Fibroblast of skin of right quadriceps (primary cell): Measurements from ENCODE around the gene ARHGEF38.
"Not testable (repeated sequence)": the region's sequence is repeated elsewhere in the genome, so short reads cannot be mapped to it uniquely, and the experiment has no call there.

ENCODE experiments used
- DNase-seq: peaks from one replicate; pipeline ENCODE4 v3.0.0-alpha.2; 2013

Gene ARHGEF38

DNA sequence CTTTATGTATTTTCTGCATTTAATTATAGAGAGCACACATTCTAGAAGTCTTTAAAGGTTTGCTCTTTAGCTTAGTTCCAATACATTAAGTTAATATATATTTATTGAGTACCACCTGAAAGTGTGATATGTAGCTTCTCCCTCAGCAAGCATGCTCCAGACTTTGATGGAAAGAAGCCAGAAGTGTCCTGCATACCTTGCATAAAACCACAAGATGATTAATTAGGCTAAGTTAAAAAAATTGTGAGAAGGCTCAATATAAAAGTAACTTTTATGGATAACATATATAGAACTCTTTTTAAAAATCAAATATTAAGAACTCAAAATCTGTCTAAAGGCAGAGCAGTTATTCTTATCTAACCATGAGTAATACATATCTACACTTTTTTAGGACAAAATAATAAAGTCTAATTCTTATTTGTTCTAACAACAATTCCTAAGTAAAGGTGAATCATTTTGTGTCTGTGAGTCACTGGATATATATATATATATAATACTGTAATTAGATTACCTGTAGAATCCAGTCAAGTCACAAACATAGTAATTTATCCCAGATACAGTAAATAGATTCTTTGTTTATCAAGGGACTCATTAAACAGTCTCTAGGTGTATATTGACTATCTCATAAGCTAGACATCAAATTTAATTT is 104.8 kb downstream of the ARHGEF38 start:
- DNase-seq = no peak

DNA sequence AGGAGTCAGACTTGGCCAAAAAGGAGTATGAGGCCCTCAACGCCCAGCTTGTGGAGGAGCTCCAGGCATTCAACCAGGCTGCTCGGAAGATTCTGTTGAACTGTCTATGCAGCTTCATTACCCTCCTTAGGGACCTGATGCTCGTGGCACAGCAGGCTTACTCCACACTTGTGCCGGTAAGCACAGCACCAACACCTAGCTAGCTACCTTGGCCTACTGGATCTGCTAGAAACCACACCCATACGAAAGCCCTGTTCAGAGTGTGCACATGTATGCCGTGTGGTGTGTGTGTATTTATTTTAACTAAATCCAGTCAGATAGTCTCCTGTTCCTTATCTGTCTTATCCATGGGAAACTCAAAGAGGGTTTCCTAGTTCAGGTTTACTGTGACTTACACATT is 106.8 kb downstream of the ARHGEF38 start:
- DNase-seq = no peak

- DNase-seq = no peak
Observed at GRCh38 chr4:105661028-105661427, 108.6 kb downstream of the ARHGEF38 start.

GRCh38 chr4:105662935-105663675 is 110.7 kb downstream of the ARHGEF38 start:
- no peak for DNase-seq

DNA sequence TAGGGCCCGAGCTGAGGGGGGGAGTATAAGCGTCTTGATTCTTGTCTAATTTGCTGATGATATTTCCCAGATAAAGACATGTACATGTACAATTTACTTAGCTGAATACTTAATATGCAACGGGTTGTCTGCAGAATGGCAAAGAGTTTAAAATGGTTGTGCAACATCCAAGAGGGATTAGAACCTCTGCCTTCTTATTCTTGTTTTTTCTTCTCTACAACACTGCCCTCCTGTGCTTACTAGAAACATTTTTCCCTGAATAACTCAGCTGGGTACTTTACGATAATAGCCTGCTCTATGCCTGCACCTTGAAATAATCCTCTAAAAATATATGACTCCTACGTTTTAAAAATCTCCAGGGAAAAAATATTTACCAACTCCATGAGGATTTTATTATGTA is 114.3 kb downstream of the ARHGEF38 start:
- DNase-seq = no peak

- DNase-seq = no peak
Observed at GRCh38 chr4:105670684-105671083, 118.3 kb downstream of the ARHGEF38 start.

DNA sequence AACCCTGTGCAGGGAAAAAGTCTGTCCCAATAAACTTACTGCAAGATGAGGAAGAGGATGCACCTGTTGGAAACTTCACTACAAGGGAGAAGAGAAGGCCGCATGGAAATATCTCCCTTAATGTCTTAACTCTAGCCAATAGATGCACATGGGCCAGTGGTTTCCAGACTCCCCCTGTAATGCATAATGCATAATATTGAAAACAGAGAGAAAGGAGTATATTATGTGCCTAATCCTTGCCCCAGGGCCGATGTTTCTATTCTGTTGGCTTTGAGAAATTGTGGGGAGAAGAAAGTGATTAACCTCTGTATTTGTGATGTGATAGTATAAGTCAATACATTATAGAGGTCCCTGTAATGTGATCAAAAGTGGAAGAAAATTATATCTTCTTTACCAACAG is 118.9 kb downstream of the ARHGEF38 start:
- DNase-seq = no peak

DNA sequence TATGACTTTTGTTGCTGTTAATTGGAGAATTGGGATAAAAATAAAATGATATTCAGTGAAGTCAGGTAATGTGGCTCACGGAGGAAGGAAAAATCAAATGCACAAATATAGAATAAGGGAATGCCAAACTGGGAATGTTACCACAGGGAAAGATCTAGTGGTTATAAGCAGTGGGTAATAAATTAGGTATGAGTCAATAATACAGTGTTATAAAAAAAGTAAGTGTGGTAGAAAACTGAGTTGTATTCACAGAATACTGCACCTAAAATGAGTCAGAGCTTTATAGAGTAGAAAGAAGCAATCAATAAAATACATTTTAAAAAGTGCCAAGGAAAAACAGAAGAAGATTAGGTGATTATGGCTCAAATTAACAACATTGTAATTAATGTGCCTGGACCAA is 121.6 kb downstream of the ARHGEF38 start:
- DNase-seq = no peak

- no peak for DNase-seq
Observed at GRCh38 chr4:105677709-105678108, 125.3 kb downstream of the ARHGEF38 start.

- DNase-seq = no peak
Observed at GRCh38 chr4:105679186-105679585, 126.8 kb downstream of the ARHGEF38 start.

DNA sequence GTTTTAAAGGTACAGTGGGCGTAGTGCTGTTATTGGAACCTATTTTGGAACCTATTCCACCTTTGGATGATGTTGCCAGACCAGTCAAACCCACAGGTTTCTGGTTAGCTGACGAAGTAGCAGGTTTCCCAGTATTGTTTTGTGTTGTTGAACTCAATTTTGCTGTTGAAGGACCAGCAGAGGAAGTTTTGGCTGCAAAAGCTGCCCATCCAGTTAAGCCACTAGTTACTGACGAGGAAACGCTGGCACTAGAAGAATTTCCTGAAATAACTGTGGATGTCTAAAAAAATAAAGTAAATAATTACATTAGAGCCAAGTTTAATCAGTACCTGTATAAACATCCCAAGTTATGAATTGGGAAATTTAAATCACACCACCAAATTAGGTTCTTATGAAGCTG is 130.6 kb downstream of the ARHGEF38 start:
- DNase-seq = no peak

GRCh38 chr4:105686571-105686970 is 134.2 kb downstream of the ARHGEF38 start:
- DNase-seq = no peak

- DNase-seq = not testable (repeated sequence)
Observed at GRCh38 chr4:105694812-105695211, 142.4 kb downstream of the ARHGEF38 start.

DNA sequence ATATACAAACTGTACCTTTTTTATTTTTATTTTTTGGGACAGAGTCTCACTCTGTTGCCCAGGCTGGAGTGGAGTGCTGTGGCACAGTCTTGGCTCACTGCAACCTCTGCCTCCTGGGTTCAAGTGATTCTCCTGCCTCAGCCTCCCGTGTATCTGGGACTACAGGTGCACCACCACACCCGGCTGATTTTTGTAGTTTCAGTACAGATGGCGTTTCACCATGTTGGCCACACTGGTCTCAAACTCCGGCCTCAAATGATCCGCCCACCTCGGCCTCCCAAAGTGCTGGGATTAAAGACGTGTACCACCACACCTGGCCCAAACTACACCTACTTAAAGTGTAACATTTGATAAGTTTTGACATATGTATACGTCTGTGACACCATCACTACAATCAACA is 143.4 kb downstream of the ARHGEF38 start:
- not testable (repeated sequence) for DNase-seq

DNA sequence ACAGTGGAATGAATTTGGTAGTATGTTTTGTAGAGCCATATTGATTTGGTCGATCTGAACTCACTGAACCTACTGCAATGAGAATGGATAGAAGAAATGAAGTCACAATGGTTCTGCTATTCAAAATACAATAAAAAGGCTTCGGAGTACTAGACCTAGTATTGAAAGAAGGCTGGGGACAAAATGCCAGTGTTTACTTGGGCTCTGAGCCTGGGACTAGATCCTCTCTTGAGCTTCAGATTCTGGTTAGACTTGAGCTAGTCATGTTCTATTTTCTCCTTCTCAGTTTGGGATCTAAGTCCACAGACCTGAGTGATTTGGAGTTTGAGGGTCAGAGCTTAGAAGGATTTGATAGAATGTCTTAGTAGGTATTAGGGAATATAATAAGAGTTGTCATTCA is 146.2 kb downstream of the ARHGEF38 start:
- no peak for DNase-seq

DNA sequence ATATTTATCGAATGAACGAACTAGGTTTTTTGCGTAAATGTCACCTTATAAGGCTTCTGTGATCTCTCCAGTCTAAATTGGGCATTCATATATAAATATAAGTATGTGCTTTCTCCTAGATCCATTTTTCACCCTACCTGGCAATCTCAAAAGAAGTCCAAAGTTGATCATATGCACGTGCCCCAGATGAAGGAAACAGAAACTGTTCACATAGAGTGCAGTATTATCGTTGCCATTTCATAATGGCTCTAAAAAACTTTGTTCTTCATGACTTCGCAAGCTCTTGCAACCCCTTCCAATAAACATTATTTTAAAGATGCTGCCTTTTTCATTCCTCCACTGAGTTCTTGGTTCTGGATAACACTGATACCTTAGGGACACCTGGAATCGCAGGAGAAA is 155.4 kb downstream of the ARHGEF38 start:
- no peak for DNase-seq

DNA sequence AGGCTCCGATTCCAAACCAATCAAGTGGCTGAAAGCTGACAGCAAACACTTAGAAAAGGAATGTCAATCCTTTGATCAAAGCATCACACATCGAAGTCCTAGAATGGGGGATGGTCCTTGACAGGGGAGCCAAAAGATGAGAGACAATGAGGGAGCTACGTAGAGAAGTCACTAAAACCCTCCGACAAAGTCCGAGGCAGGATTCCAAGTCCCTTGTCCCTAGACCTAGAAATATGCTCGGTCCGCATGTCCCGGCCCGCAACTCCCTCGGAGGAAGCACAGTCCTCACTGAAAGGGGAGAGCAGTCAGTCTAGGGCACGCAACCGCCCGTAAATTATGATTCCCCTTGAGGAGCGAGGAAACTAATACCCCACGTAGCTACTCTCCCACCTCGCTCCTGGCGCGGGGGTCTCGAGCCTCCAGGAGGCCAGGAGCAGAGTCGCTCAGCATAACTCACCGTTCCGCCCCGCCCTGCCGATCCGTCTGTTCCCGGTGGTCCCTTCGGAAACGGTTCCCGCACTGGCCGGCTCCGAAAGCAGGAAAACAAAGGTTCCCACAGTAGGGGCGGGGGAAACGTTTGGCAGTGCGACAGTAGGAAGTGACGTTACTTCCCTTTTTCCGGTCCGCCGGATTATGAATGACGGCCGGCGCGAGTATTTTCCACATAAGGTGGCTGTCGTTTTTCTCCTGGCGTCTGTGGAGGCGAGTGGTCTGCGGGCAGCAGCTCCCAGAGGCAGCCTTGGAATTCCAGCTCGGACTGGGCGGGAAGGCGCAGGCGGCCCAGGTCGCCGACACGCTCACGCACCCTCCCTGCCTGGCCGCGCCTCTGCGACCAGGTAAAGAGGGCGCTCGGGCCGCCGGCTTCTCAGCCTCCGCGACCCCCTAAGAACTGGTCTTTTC is 156.0 kb downstream of the ARHGEF38 start, which contains the start of the genes GSTCD and INTS12:
Gene GSTCD, plus strand, starts transcription at position 604 of the 900 bp plus-strand sequence. CDS start 8,830 bp downstream, outside the sequence.
Gene INTS12, minus strand, starts transcription at position 509 of the 900 bp plus-strand sequence. CDS start 8,684 bp downstream, outside the sequence.
- DNase-seq = peak; percentile 92

DNA sequence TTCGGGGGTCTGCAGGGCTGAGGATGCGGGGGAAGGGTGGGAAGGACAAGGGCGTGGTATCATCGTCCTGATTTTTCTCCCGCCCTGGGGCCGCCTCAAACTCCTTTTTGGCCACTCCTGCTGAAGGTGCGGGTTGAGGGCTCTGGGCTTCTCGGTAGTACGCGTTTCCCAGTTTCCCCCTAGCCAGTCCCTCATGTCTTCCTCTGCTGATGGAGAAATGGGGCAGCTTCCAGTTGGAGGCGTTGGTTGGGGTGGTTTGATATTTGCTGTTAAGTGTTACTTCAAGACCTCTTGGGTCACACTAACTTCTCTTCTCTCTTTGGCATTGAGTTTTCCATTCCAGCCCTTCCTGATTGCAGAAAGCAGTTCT is 156.6 kb downstream of the ARHGEF38 start:
- DNase-seq = peak; percentile 14

DNA sequence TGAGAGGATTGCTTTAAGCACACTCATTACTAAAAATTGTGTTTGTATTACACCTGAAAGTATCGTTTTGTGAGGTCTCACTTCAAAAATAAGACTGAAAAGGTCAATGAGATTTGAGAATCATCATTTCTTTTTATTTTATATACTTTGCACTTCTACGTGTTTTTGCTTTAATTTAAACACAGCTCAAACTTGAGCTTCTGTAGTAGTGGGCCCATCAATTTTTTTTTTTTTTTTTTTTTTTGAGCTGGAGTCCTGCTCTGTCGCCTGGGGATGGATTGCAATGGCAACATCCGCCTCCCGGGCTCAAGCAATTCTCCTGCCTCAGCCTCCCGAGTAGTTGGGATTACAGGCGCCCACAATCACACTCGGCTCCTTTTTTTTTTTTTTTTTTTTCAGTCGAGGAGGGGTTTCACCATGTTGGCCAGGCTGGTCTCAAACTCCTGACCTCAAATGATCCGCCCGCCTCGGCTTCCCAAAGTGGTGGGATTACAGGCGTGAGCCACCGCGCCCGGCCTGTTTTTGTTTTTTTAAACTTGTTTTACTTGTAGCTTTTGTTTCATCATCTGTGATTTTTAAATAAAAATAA is 157.7 kb downstream of the ARHGEF38 start:
- no peak for DNase-seq

DNA sequence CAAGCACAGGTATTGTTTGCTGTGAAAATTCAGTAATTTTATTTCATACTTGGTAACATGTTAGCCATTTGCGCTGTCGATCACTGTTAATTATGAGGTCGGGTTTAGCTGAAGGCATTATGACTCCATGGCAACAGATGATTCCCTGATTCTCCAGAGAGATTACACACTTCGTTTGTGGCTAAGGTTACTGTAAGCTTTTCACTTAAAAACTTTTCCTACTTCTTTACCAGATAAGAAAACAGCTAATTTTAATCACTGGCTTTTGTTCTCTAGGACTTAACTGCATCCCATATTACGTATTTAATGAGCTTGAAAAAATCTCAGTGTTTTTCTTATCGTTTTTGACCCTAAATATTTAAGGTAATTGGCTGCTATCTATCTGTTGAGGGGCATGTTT is 158.3 kb downstream of the ARHGEF38 start:
- no peak for DNase-seq

GRCh38 chr4:105712766-105713165 is 160.3 kb downstream of the ARHGEF38 start:
- DNase-seq = no peak

- peak; percentile 13 for DNase-seq
Observed at GRCh38 chr4:105714071-105714521, 161.7 kb downstream of the ARHGEF38 start.

- DNase-seq = no peak
Observed at GRCh38 chr4:105714932-105715331, 162.5 kb downstream of the ARHGEF38 start.
